RWPE2 (cell line): ENCODE results near the gene SFTPB.
"Not testable (repeated sequence)": the region's sequence is repeated elsewhere in the genome, so short reads cannot be mapped to it uniquely, and the experiment has no call there.

Experiments
- ATAC-seq: fragments of 200-7000 bp; cut with Tn5 transposase; 3 replicates; pipeline ENCODE4 v1.9.1; 2021; ENCODE audit warnings: low read depth
- DNase-seq: peaks from one replicate; pipeline ENCODE4 v3.0.0-alpha.2; 2020; ENCODE audit warnings: low spot score
- H3K27ac ChIP-seq: fragments of 450-650 bp; 2 replicates; pipeline ENCODE4 v1.5.1; 2017; ENCODE audit warnings: mild to moderate bottlenecking; ENCODE audit not compliant: poor library complexity, severe bottlenecking
- H3K27me3 ChIP-seq: fragments of 250-450 bp; sonication (Bioruptor Pico); 2 replicates; pipeline ENCODE4 v1.5.1; 2021; ENCODE audit warnings: mild to moderate bottlenecking, moderate library complexity; ENCODE audit not compliant: insufficient read depth, poor library complexity, severe bottlenecking
- H3K36me3 ChIP-seq: fragments of 250-450 bp; sonication (Bioruptor Pico); 2 replicates; pipeline ENCODE4 v1.5.1; 2020; ENCODE audit warnings: low read depth, mild to moderate bottlenecking, moderate library complexity
- H3K4me1 ChIP-seq: fragments of 250-450 bp; sonication (Bioruptor Pico); 2 replicates; pipeline ENCODE4 v1.5.1; 2021; ENCODE audit warnings: mild to moderate bottlenecking, moderate library complexity; ENCODE audit not compliant: insufficient read depth, poor library complexity, severe bottlenecking
- H3K4me3 ChIP-seq: fragments of 250-450 bp; sonication (Bioruptor Pico); 2 replicates; pipeline ENCODE4 v1.5.1; 2021; ENCODE audit warnings: mild to moderate bottlenecking, moderate library complexity; ENCODE audit not compliant: severe bottlenecking
- H3K9me3 ChIP-seq: fragments of 250-450 bp; sonication (Bioruptor Pico); 2 replicates; pipeline ENCODE4 v1.5.1; 2021; ENCODE audit warnings: mild to moderate bottlenecking, moderate library complexity; ENCODE audit not compliant: severe bottlenecking
- CTCF ChIP-seq: fragments of 450-650 bp; IDR thresholded peaks from one replicate; pipeline ENCODE4 v1.5.1; 2017; ENCODE audit warnings: mild to moderate bottlenecking, moderate library complexity; ENCODE audit not compliant: poor library complexity, severe bottlenecking

The SFTPB gene

GRCh38 chr2:85675866-85676548 is 8.0 kb upstream of the SFTPB start:
- DNase-seq, result no peak
- Histone ChIP-seq H3K4me3 (no peak overlapping the region), H3K27ac (no peak overlapping the region), H3K4me1 (peaks cover 6% of the 10 kb centered on the region), H3K9me3 (no peaks in the 10 kb centered on the region), H3K36me3 (no peaks in the 10 kb centered on the region), H3K27me3 (no peaks in the 10 kb centered on the region)
- no peak for TF ChIP-seq CTCF
- ATAC-seq, result no peak

DNA sequence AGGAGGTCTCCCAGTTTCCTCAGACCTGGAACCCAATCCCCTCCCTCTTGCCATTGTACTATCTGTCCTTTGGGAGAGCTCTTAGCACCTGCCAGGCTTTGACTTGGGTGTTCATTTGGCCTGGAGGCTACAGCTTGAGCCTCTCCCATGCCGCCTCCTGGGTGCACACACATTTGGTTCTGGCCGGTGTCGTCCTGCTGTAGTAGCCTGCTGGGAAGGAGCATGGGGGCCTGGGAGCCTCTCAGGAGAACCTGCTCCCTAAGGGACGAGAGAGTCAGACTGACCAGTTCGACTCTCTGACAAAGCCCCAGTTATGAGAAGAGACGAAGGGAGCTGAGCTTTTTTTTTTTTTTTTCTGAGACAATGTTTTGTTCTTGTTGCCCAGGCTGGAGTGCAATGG is 7.4 kb upstream of the SFTPB start:
- Histone ChIP-seq H3K9me3 (no peaks in the 10 kb centered on the region), H3K36me3 (no peaks in the 10 kb centered on the region), H3K27ac (no peak overlapping the region), H3K27me3 (no peaks in the 10 kb centered on the region), H3K4me3 (no peak overlapping the region), H3K4me1 (peaks cover under 1% of the 10 kb centered on the region)
- no peak for ATAC-seq
- no peak for DNase-seq
- no peak for TF ChIP-seq CTCF

- TF ChIP-seq CTCF, result no peak
- no peaks in the 10 kb centered on the region for H3K4me1 ChIP-seq
- H3K4me3 ChIP-seq, result no peak overlapping the region
- H3K27ac ChIP-seq, result no peak overlapping the region
- H3K27me3 ChIP-seq, result no peaks in the 10 kb centered on the region
- no peaks in the 10 kb centered on the region for H3K36me3 ChIP-seq
- H3K9me3 ChIP-seq, result no peaks in the 10 kb centered on the region
- DNase-seq (no peak), ATAC-seq (no peak)
Observed at GRCh38 chr2:85674417-85674816, 6.4 kb upstream of the SFTPB start.

DNA sequence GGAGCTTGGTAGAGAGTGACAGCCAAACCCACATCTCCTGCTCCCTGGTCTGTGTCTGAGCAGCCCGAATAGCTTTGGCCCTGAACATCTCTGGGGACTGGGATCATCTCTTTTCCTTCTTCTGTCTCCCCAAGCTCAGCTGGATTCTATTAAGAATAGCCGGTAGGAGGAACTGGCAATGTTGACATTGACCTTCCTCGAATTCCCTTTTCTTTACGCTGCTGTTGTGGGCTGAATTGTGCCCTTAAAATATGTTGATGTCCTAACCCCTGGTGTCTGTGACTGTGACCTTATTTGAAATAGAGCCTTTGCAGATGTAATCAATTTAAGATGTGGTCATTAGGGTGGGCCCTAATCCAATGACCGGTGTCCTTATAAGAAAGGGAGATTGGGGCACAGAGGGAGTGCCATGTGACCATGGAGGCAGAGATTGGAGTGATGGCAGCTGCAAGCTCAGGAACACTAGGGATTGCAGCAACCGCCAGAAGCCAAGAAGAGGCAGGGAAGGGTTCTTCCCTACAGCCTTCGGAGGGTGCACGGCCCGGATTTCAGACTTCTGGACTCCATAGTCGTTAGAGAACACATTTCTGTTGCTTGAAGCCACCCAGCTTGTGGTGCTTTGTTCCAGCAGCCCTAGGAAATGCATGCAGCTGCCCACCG is 5.8 kb upstream of the SFTPB start:
- Histone ChIP-seq H3K9me3 (no peaks in the 10 kb centered on the region), H3K4me1 (no peaks in the 10 kb centered on the region), H3K27me3 (no peaks in the 10 kb centered on the region), H3K27ac (no peak overlapping the region), H3K36me3 (no peaks in the 10 kb centered on the region), H3K4me3 (no peak overlapping the region)
- no peak for DNase-seq
- no peak for TF ChIP-seq CTCF
- no peak for ATAC-seq

DNA sequence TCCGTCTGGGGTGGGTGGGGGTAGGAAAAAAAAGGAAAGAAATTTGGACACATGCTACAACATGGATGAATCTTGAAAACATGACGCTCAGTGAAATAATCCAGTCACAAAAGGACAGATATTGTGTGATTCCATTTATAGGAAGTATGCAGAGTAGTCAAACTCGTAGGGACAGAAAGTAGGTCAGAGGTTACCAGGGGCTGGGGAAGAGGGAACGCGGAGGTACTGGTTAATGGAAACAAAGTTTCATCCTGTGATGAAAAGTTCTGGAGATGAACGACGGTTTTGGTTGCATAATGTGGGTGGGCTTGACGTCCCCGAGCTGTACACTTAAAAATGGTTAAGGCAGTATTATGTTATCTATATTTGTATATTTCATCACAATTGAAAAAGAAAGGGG is 4.5 kb upstream of the SFTPB start:
- no peak for TF ChIP-seq CTCF
- ATAC-seq, result no peak
- Histone ChIP-seq H3K36me3 (no peaks in the 10 kb centered on the region), H3K4me1 (no peaks in the 10 kb centered on the region), H3K27ac (no peak overlapping the region), H3K9me3 (no peaks in the 10 kb centered on the region), H3K27me3 (no peaks in the 10 kb centered on the region), H3K4me3 (no peak overlapping the region)
- no peak for DNase-seq

DNA sequence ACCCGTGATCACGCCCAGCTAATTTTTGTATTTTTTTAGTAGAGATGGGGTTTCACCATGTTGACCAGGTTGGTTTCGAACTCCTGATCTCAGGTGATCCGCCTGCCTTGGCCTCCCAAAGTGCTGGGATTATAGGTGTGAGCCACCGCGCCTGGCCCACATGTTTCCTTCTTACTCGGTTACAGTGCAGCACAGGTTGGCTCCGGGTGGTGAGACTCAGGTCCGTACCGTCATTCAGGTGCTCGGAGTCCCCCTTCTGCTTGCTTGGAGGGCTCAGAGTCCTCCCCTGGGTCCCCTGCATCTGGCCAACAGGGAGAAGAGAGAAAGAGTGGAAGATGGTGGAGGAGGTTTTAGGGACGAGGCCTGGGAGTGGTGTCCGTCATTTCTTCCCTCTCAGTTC is 2.4 kb upstream of the SFTPB start:
- not testable (repeated sequence) for DNase-seq, H3K27me3 ChIP-seq, H3K36me3 ChIP-seq, H3K4me3 ChIP-seq, H3K9me3 ChIP-seq, H3K27ac ChIP-seq, ATAC-seq, H3K4me1 ChIP-seq
